Small intestine (tissue), 7 donors: ENCODE measurements around the gene C14orf132. TPM values are rescaled to one million over a fixed set of nuclear protein-coding genes. Genes with fewer than 3 reads are reported as not detected.

Experiments used
- DNase-seq, 2 donors: peaks; one replicate each; pipeline versions ENCODE4 v3.0.0 to v3.0.0-alpha.2; 2013
- FAIRE-seq: peaks from 2 replicates; lab custom pipeline; 2012; peaks lifted over from hg19 to GRCh38; lab: Jason Lieb, UNC
- H3K27ac ChIP-seq, 3 donors: one replicate each; pipeline ENCODE4 v1.5.1; 2013; ENCODE audit warnings: low read length in 2 of 3, mild to moderate bottlenecking in 2 of 3, control low read depth in 1 of 3, inconsistent platforms in 1 of 3, low read depth in 1 of 3, moderate library complexity in 1 of 3
- H3K27me3 ChIP-seq, 3 donors: one replicate each; pipeline ENCODE4 v1.6.1; 2013; ENCODE audit warnings: low read length in 3 of 3, inconsistent platforms in 1 of 3; ENCODE audit not compliant: control insufficient read depth in 3 of 3, insufficient read depth in 3 of 3
- H3K36me3 ChIP-seq, 3 donors: one replicate each; pipeline ENCODE4 v1.6.1; 2013; ENCODE audit warnings: low read length in 3 of 3, inconsistent platforms in 1 of 3, low read depth in 1 of 3, mild to moderate bottlenecking in 1 of 3, moderate library complexity in 1 of 3; ENCODE audit not compliant: control insufficient read depth in 3 of 3, insufficient read depth in 2 of 3
- H3K4me1 ChIP-seq, 3 donors: one replicate each; pipeline ENCODE4 v1.6.1; 2013; ENCODE audit warnings: low read length in 2 of 3, inconsistent platforms in 1 of 3, low read depth in 1 of 3, mild to moderate bottlenecking in 1 of 3, moderate library complexity in 1 of 3; ENCODE audit not compliant: control insufficient read depth in 3 of 3, insufficient read depth in 2 of 3
- H3K4me3 ChIP-seq, 3 donors: one replicate each; pipeline ENCODE4 v1.5.1; 2013; ENCODE audit warnings: low read length in 3 of 3, control low read depth in 1 of 3, inconsistent platforms in 1 of 3, low read depth in 1 of 3, mild to moderate bottlenecking in 1 of 3, moderate library complexity in 1 of 3
- H3K9me3 ChIP-seq, 2 donors: one replicate each; pipeline ENCODE4 v1.6.1; 2013; ENCODE audit warnings: low read depth in 1 of 2, low read length in 1 of 2; ENCODE audit not compliant: control insufficient read depth in 2 of 2, insufficient read depth in 1 of 2
- WGBS, 3 donors: extraction: QIAGEN DNeasy Blood & Tissue Kit; methylation state at CpG; one replicate each; pipeline ENCODE4 v1.1.7; 2013; 5-methylcytosine and 5-hydroxymethylcytosine counted together
- polyA plus RNA-seq, 4 donors: library from polyadenylated mRNA; stranded (reverse) in 3 of 4; unstranded in 1 of 4; fragments of 200-250 nt in 3 of 4; fragments of 120-200 nt in 1 of 4; gene quantifications; one replicate each; pipeline versions ENCODE4 v1.2.1 to v1.2.3, GENCODE V29; 2013
- donor health status: healthy with polysubstance abuse.
- donor health status: control.
- donor health status: control.
- donor health status: Bipolar disorder and iron deficiency.
- donor health status: healthy.

The C14orf132 gene
- polyA plus RNA-seq, 4 donors: 0.45 to 10.1 (median 3.9) TPM

- H3K36me3 ChIP-seq: no peaks in the 10 kb centered on the region
- H3K4me1 ChIP-seq: no peaks in the 10 kb centered on the region
- WGBS, 3 donors: 65 to 73% (median 67%) methylated on average over 2 of the region's 2 CpGs
- no peaks in the 10 kb centered on the region for H3K9me3 ChIP-seq
- DNase-seq: no peak
- FAIRE-seq: no peak
- no peaks in the 10 kb centered on the region for H3K27me3 ChIP-seq
- H3K4me3 ChIP-seq: no peak overlapping the region
- H3K27ac ChIP-seq: no peak overlapping the region
Observed at GRCh38 chr14:96054661-96055060, 15.5 kb downstream of the C14orf132 start.

DNA sequence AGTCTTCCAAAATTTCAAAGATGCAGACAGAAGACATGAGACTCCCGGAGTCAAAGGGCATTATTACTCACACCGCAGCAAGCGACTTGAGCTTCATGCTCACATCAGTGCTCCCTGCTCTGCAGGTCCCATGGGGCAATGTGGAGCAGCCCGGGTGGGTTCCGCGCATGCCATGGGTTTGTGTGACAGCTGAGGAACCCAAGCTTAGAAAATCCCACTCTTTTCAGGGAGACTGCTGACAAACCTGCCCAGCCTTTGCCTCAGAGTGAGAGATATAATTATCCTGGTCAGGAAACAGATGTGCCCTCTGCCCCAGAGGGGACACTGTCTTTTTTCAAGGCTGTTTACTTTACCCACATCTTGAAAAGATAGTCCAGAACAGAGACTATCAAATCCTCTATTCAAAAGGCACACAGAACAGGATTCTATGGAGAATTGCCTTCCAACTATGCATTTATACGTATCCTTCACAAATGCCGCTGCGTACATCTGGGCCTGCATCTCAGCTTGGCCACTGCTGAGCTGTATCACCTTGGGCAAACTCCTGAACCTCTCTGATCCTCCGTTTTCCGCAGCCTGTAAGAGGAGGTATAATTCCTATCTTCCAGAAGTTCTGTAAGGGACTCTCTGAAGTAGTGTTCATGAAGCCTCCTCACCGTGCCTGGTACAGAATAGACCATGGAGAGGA lies 16.0 kb downstream of the C14orf132 start:
- Histone ChIP-seq H3K4me1 (no peaks in the 10 kb centered on the region), H3K9me3 (no peaks in the 10 kb centered on the region), H3K27ac (no peak overlapping the region), H3K4me3 (no peak overlapping the region), H3K36me3 (no peaks in the 10 kb centered on the region), H3K27me3 (no peaks in the 10 kb centered on the region)
- FAIRE-seq: no peak
- 80 to 85% (median 85%) methylated on average over 12 of the region's 12 CpGs for WGBS, 3 donors
- no peak for DNase-seq

- 56 to 79% (median 65%) methylated on average over 10 of the region's 10 CpGs for WGBS, 3 donors
Observed at GRCh38 chr14:96055753-96056508, 16.8 kb downstream of the C14orf132 start.

GRCh38 chr14:96056509-96057422 lies 17.6 kb downstream of the C14orf132 start:
- DNase-seq (peak in 1 of 2 donors; percentile 12), FAIRE-seq (no peak)
- no peaks in the 10 kb centered on the region for H3K36me3 ChIP-seq
- no peak overlapping the region for H3K4me3 ChIP-seq
- H3K27ac ChIP-seq: no peak overlapping the region
- H3K27me3 ChIP-seq: no peaks in the 10 kb centered on the region
- 39 to 73% (median 48%) methylated on average over 7 of the region's 7 CpGs for WGBS, 3 donors
- no peaks in the 10 kb centered on the region for H3K9me3 ChIP-seq
- no peaks in the 10 kb centered on the region for H3K4me1 ChIP-seq

More at GRCh38 chr14:96055753-96056508, 16.8 kb downstream of the C14orf132 start:
- Histone ChIP-seq H3K9me3 (no peaks in the 10 kb centered on the region), H3K36me3 (no peaks in the 10 kb centered on the region), H3K4me1 (no peaks in the 10 kb centered on the region), H3K27me3 (no peaks in the 10 kb centered on the region), H3K4me3 (no peak overlapping the region), H3K27ac (no peak overlapping the region)
- DNase-seq (no peak), FAIRE-seq (no peak)

DNA sequence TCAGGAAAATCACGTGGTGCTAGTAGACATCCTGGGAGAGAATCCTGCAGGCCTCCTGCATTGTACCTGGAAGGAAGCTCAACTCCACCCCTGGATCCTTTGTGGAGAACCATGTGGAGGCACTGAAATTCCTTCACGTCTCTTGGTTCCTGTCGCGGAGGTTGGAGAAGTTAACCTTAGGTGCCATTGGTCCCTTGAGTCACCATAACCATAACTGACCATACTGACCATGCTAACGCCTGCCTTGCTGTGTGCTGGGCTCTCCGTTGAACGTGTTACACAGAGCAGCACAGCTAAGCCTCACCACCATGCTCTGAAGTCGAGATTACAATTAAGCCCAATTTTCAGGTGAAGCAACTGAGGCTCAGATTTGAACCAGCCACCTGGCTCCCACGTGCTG lies 18.6 kb downstream of the C14orf132 start:
- Histone ChIP-seq H3K9me3 (no peaks in the 10 kb centered on the region), H3K27ac (no peak overlapping the region), H3K36me3 (no peaks in the 10 kb centered on the region), H3K27me3 (peaks cover 0 to 6% (median 0%) of the 10 kb centered on the region in 3 donors), H3K4me1 (no peaks in the 10 kb centered on the region), H3K4me3 (no peak overlapping the region)
- 72 to 87% (median 78%) methylated on average over 9 of the region's 9 CpGs for WGBS, 3 donors
- DNase-seq (no peak), FAIRE-seq (no peak)

GRCh38 chr14:96058576-96059200 lies 19.5 kb downstream of the C14orf132 start:
- WGBS, 3 donors: 64 to 78% (median 70%) methylated on average over 5 of the region's 5 CpGs
- DNase-seq (no peak), FAIRE-seq (no peak)
- H3K4me3 ChIP-seq: no peak overlapping the region
- H3K27me3 ChIP-seq: peaks cover 0 to 6% (median 0%) of the 10 kb centered on the region in 3 donors
- no peaks in the 10 kb centered on the region for H3K4me1 ChIP-seq
- no peaks in the 10 kb centered on the region for H3K36me3 ChIP-seq
- no peak overlapping the region for H3K27ac ChIP-seq
- H3K9me3 ChIP-seq: no peaks in the 10 kb centered on the region

DNA sequence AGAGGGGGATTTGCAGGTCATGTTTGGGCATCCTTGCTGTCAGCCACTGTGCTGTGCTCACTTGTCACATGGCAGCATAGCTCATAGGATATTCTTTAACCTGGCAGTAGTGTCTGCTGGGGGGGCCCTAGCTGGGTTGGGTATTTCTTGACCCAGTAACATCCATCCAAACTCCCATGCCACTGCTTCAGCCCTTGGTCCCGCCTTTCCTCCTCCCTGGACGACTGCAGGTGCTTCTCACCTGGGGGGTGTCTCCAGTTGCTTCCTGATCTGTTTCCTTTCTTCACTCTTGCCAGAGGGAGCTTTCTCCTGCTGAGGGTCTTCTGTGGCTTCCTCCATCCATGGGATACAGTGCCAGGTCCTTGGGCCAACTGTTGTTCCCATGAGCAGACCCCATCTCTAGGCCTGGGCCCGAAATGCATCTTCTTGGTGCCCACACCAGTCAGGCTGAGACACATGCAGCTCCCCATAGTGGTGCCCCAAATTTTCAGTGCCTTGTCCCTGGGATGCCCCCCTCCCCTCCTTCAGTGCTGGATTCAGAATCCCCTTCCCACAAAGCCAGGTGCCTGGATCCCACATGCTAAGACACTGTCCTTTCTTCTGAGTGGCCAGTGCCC lies 20.5 kb downstream of the C14orf132 start:
- Histone ChIP-seq H3K9me3 (no peaks in the 10 kb centered on the region), H3K27me3 (peaks cover 0 to 6% (median 0%) of the 10 kb centered on the region in 3 donors), H3K4me3 (no peak overlapping the region), H3K27ac (no peak overlapping the region), H3K36me3 (no peaks in the 10 kb centered on the region), H3K4me1 (no peaks in the 10 kb centered on the region)
- FAIRE-seq (no peak), DNase-seq (no peak)
- 56 to 75% (median 67%) methylated on average over 3 of the region's 3 CpGs for WGBS, 3 donors
